Activated CD4-positive, CD25-positive, alpha-beta regulatory T cell treated with anti-CD3 and anti-CD28 coated beads, Interleukin-2, amount 50 U/mL, for 16 hours (primary cell): ENCODE results near the gene PCDHGB4.
"Not testable (repeated sequence)": the region's sequence is repeated elsewhere in the genome, so short reads cannot be mapped to it uniquely, and the experiment has no call there.

ENCODE experiments used
- DNase-seq: peaks from one replicate; pipeline ENCODE4 v3.0.0-alpha.2; 2020; ENCODE audit warnings: low read depth, low spot score

Gene PCDHGB4

GRCh38 chr5:141397756-141398551 lies 10.5 kb downstream of the PCDHGB4 start, which contains the start of gene PCDHGB5:
Gene PCDHGB5 (plus strand): TSS chr5:141397947. CDS start chr5:141398128, 181 bp downstream.
- not testable (repeated sequence) for DNase-seq

GRCh38 chr5:141398608-141399007 lies 11.1 kb downstream of the PCDHGB4 start:
- no peak for DNase-seq

- no peak for DNase-seq
These were observed 12.2 kb downstream of the PCDHGB4 start for GRCh38 chr5:141399555-141400258.

- DNase-seq, result no peak
These were observed 15.2 kb downstream of the PCDHGB4 start, which contains the start of gene PCDHGA9 for GRCh38 chr5:141402553-141403243. Gene PCDHGA9 (plus strand): TSS chr5:141402778. CDS start chr5:141402953, 175 bp downstream.

- DNase-seq, result no peak
These were observed 15.9 kb downstream of the PCDHGB4 start for GRCh38 chr5:141403387-141403786.

GRCh38 chr5:141407790-141408505 lies 20.4 kb downstream of the PCDHGB4 start, which contains the start of gene PCDHGB6:
Gene PCDHGB6 (plus strand): TSS chr5:141408021. CDS start chr5:141408203, 182 bp downstream.
- not testable (repeated sequence) for DNase-seq

GRCh38 chr5:141409598-141410306 lies 22.3 kb downstream of the PCDHGB4 start:
- DNase-seq, result no peak

- no peak for DNase-seq
These were observed 24.1 kb downstream of the PCDHGB4 start for GRCh38 chr5:141411575-141411974.

- no peak for DNase-seq
These were observed 25.5 kb downstream of the PCDHGB4 start, which contains the start of gene PCDHGA10 for GRCh38 chr5:141412854-141413539. Gene PCDHGA10 (plus strand): TSS chr5:141412987. CDS start chr5:141413176, 189 bp downstream.

- DNase-seq, result no peak
These were observed 26.1 kb downstream of the PCDHGB4 start for GRCh38 chr5:141413540-141414069.

GRCh38 chr5:141414548-141415274 lies 27.2 kb downstream of the PCDHGB4 start:
- DNase-seq, result not testable (repeated sequence)

- not testable (repeated sequence) for DNase-seq
These were observed 27.7 kb downstream of the PCDHGB4 start for GRCh38 chr5:141415275-141415618.

- DNase-seq, result not testable (repeated sequence)
These were observed 30.1 kb downstream of the PCDHGB4 start, which contains the start of gene PCDHGB7 for GRCh38 chr5:141417494-141418172. Gene PCDHGB7 (plus strand): TSS chr5:141417677. CDS start chr5:141417860, 183 bp downstream.

GRCh38 chr5:141419074-141419880 lies 31.8 kb downstream of the PCDHGB4 start:
- no peak for DNase-seq

- no peak for DNase-seq
These were observed 33.5 kb downstream of the PCDHGB4 start, which contains the start of gene PCDHGA11 for GRCh38 chr5:141420855-141421488. Gene PCDHGA11 (plus strand): TSS chr5:141421051. CDS start chr5:141421228, 177 bp downstream.

GRCh38 chr5:141421489-141421855 lies 34.0 kb downstream of the PCDHGB4 start:
- no peak for DNase-seq

GRCh38 chr5:141422742-141423291 lies 35.3 kb downstream of the PCDHGB4 start:
- DNase-seq, result no peak
